Embryonic facial prominence (tissue), 1 donor: Measurements from ENCODE around the gene TRIM28.
"Not testable (repeated sequence)": the region's sequence is repeated elsewhere in the genome, so short reads cannot be mapped to it uniquely, and the experiment has no call there.

Source experiments
- DNase-seq: peaks from one replicate; pipeline ENCODE4 v3.0.0-alpha.2; 2016; ENCODE audit errors: extremely low spot score

TRIM28 gene

GRCh38 chr19:58543826-58544590 lies at the start of gene TRIM28:
Gene TRIM28 (plus strand): TSS chr19:58544064. CDS start chr19:58544758, 694 bp downstream.
- DNase-seq = peak; percentile 99

GRCh38 chr19:58497634-58498170 lies 46.2 kb upstream of the TRIM28 start:
- DNase-seq = no peak

GRCh38 chr19:58498316-58499020 lies 45.4 kb upstream of the TRIM28 start:
- DNase-seq = no peak

- peak; percentile 92 for DNase-seq
Measured at GRCh38 chr19:58499021-58499927, 44.6 kb upstream of the TRIM28 start.

- no peak for DNase-seq
Measured at GRCh38 chr19:58500242-58500641, 43.6 kb upstream of the TRIM28 start.

GRCh38 chr19:58507602-58508223 lies 36.2 kb upstream of the TRIM28 start:
- not testable (repeated sequence) for DNase-seq

GRCh38 chr19:58509731-58510083 lies 34.2 kb upstream of the TRIM28 start:
- DNase-seq = no peak

- DNase-seq = no peak
Measured at GRCh38 chr19:58510084-58510862, 33.6 kb upstream of the TRIM28 start.

GRCh38 chr19:58511353-58512208 lies 32.3 kb upstream of the TRIM28 start, which contains the start of gene SLC27A5:
Gene SLC27A5 (minus strand): TSS chr19:58511992. CDS start chr19:58511955, 37 bp downstream.
- DNase-seq = no peak

- DNase-seq = no peak
Measured at GRCh38 chr19:58513213-58513693, 30.6 kb upstream of the TRIM28 start.

- peak; percentile 71 for DNase-seq
Measured at GRCh38 chr19:58513694-58514563, 29.9 kb upstream of the TRIM28 start.

GRCh38 chr19:58514564-58515022 lies 29.3 kb upstream of the TRIM28 start:
- no peak for DNase-seq

- DNase-seq = no peak
Measured at GRCh38 chr19:58515259-58515658, 28.6 kb upstream of the TRIM28 start.

- DNase-seq = no peak
Measured at GRCh38 chr19:58516246-58516836, 27.5 kb upstream of the TRIM28 start.

GRCh38 chr19:58516964-58517833 lies 26.7 kb upstream of the TRIM28 start:
- no peak for DNase-seq

- no peak for DNase-seq
Measured at GRCh38 chr19:58518256-58519086, 25.4 kb upstream of the TRIM28 start.
